ENCODE results near the gene ATP6V0B. TPM values are rescaled to one million over a fixed set of nuclear protein-coding genes. Genes with fewer than 3 reads are reported as not detected.

ATP6V0B gene
- total RNA-seq, 2 experiments from 2014 or later: 84.8 to 85.1 TPM

- peak overlapping the region; percentile 87 for H3K27ac Mint-ChIP-seq
- peaks cover 44% of the 10 kb centered on the region for H3K4me1 Mint-ChIP-seq (ENCODE audit: low read depth)
- CTCF ChIA-PET: interaction anchor here (0.7 to 5.8 kb wide), 8 partner anchors 13 to 184 kb away, joined by 3 to 122 read pairs (median 8); partner anchors contain the start of genes ARTN and DPH2
- intact Hi-C loops (cut with micrococcal nuclease): loop anchor here (5.0 kb wide), 1 partner anchor 420 kb away; no protein-coding TSS in a partner anchor
- no peaks in the 10 kb centered on the region for H3K27me3 Mint-ChIP-seq
- peaks cover 6% of the 10 kb centered on the region for H3K36me3 Mint-ChIP-seq
- peak overlapping the region; percentile 88 for H3K4me3 Mint-ChIP-seq
- POLR2A ChIA-PET: interaction anchor here (0.6 to 2.3 kb wide), 5 partner anchors 12 to 1101 kb away, joined by 3 to 11 read pairs (median 3); partner anchors contain the start of genes ATP6V0B and ZNF691
- no peak for DNase-seq
- no peaks in the 10 kb centered on the region for H3K9me3 Mint-ChIP-seq
Measured at GRCh38 chr1:43947061-43947873, 27.5 kb upstream of the ATP6V0B start.

- Mint-ChIP-seq H3K36me3 (peaks cover 6% of the 10 kb centered on the region), H3K4me3 (peak overlapping the region; percentile 88), H3K27me3 (no peaks in the 10 kb centered on the region), H3K27ac (no peak overlapping the region), H3K4me1 (ENCODE audit: low read depth) (peaks cover 44% of the 10 kb centered on the region), H3K9me3 (no peaks in the 10 kb centered on the region)
- ChIA-PET POLR2A (interaction anchor here (0.9 to 2.3 kb wide), 4 partner anchors 12 to 1102 kb away, joined by 3 to 11 read pairs (median 5); partner anchors contain the start of genes ATP6V0B and ZNF691), CTCF (interaction anchor here (3.2 to 5.8 kb wide), 2 partner anchors 14 to 184 kb away, joined by 18 to 122 read pairs; partner anchors contain the start of gene ARTN)
- DNase-seq: no peak
- intact Hi-C loops (cut with micrococcal nuclease): loop anchor here (5.0 kb wide), 1 partner anchor 421 kb away; no protein-coding TSS in a partner anchor
Measured at GRCh38 chr1:43947874-43948437, 26.8 kb upstream of the ATP6V0B start.

DNA sequence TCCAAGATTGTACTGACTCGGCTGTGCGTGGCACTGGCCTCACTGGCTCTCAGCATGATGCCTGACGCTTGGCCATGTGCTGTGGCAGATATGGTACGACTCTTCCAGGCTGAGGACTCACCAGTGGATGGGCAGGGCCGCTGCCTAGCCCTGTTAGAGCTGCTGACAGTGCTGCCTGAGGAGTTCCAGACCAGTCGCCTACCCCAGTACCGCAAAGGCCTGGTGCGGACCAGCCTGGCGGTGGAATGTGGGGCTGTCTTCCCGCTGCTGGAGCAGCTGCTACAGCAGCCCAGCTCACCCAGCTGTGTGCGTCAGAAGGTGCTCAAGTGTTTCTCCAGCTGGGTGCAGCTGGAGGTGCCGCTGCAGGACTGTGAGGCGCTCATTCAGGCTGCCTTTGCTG, 25.1 kb upstream of the ATP6V0B start:
- ChIA-PET CTCF (interaction anchor here (2.9 to 3.2 kb wide), 2 partner anchors 14 to 186 kb away, joined by 18 to 29 read pairs; partner anchors contain the start of gene ARTN), POLR2A (interaction anchor here (2.1 kb wide), 1 partner anchor 9 kb away, joined by 5 read pairs; no protein-coding TSS in a partner anchor)
- H3K27me3 Mint-ChIP-seq: no peaks in the 10 kb centered on the region
- intact Hi-C loops (cut with micrococcal nuclease): loop anchor here (5.0 kb wide), 1 partner anchor 422 kb away; no protein-coding TSS in a partner anchor
- H3K9me3 Mint-ChIP-seq: no peaks in the 10 kb centered on the region
- no peak for DNase-seq
- H3K4me3 Mint-ChIP-seq: no peak overlapping the region
- H3K36me3 Mint-ChIP-seq: peaks cover 6% of the 10 kb centered on the region
- H3K4me1 Mint-ChIP-seq (ENCODE audit: low read depth): peaks cover 39% of the 10 kb centered on the region
- no peak overlapping the region for H3K27ac Mint-ChIP-seq

- Mint-ChIP-seq H3K4me3 (no peak overlapping the region), H3K36me3 (peaks cover 4% of the 10 kb centered on the region), H3K9me3 (no peaks in the 10 kb centered on the region), H3K27me3 (no peaks in the 10 kb centered on the region), H3K27ac (no peak overlapping the region), H3K4me1 (ENCODE audit: low read depth) (peaks cover 27% of the 10 kb centered on the region)
- no peak for DNase-seq
- ChIA-PET CTCF (interaction anchor here (1.0 to 3.2 kb wide), 4 partner anchors 16 to 188 kb away, joined by 3 to 29 read pairs (median 15); partner anchors contain the start of gene ARTN), POLR2A (interaction anchor here (2.1 kb wide), 1 partner anchor 8 kb away, joined by 5 read pairs; no protein-coding TSS in a partner anchor)
- intact Hi-C loops (cut with micrococcal nuclease): no loop called here
Measured at GRCh38 chr1:43951021-43951985, 23.5 kb upstream of the ATP6V0B start.

- intact Hi-C loops (cut with micrococcal nuclease): no loop called here
- CTCF ChIA-PET: interaction anchor here (2.4 kb wide), 1 partner anchor 18 kb away, joined by 12 read pairs; no protein-coding TSS in a partner anchor
- H3K27ac Mint-ChIP-seq: no peak overlapping the region
- peaks cover 20% of the 10 kb centered on the region for H3K4me1 Mint-ChIP-seq (ENCODE audit: low read depth)
- peaks cover 3% of the 10 kb centered on the region for H3K36me3 Mint-ChIP-seq
- no peaks in the 10 kb centered on the region for H3K9me3 Mint-ChIP-seq
- H3K4me3 Mint-ChIP-seq: no peak overlapping the region
- POLR2A ChIA-PET: no interaction called here
- DNase-seq: no peak
- H3K27me3 Mint-ChIP-seq: no peaks in the 10 kb centered on the region
Measured at GRCh38 chr1:43952731-43953346, 21.9 kb upstream of the ATP6V0B start.

- Mint-ChIP-seq H3K36me3 (peaks cover 3% of the 10 kb centered on the region), H3K9me3 (no peaks in the 10 kb centered on the region), H3K27ac (no peak overlapping the region), H3K4me1 (ENCODE audit: low read depth) (peaks cover 15% of the 10 kb centered on the region), H3K27me3 (no peaks in the 10 kb centered on the region), H3K4me3 (no peak overlapping the region)
- ChIA-PET CTCF (interaction anchor here (2.4 kb wide), 1 partner anchor 18 kb away, joined by 12 read pairs; no protein-coding TSS in a partner anchor), POLR2A (no interaction called here)
- intact Hi-C loops (cut with micrococcal nuclease): no loop called here
- DNase-seq: no peak
Measured at GRCh38 chr1:43953361-43953760, 21.4 kb upstream of the ATP6V0B start.

DNA sequence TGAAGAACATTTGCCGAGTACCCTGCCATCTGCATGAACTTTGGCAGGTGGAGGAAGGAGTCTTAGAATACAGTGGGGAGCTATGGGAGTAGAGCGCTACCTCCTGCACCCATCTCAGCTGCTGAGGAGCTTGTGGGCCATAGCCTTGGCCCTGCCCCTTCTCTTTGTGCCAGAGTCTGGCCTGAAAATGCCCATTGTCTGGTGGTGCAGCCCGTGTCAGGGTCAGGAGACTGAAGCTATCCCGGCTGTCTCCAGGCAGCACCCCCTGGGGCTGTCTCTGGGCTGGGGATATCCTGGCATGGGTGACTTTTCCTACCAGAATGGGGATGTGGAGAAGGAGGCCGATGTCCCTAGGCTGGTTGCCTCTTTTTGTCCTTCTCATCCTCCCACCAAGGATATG, 20.7 kb upstream of the ATP6V0B start:
- no peak overlapping the region for H3K4me3 Mint-ChIP-seq
- intact Hi-C loops (cut with micrococcal nuclease): no loop called here
- H3K9me3 Mint-ChIP-seq: no peaks in the 10 kb centered on the region
- H3K27me3 Mint-ChIP-seq: no peaks in the 10 kb centered on the region
- H3K36me3 Mint-ChIP-seq: peaks cover 3% of the 10 kb centered on the region
- POLR2A ChIA-PET: no interaction called here
- peaks cover 9% of the 10 kb centered on the region for H3K4me1 Mint-ChIP-seq (ENCODE audit: low read depth)
- no peak overlapping the region for H3K27ac Mint-ChIP-seq
- CTCF ChIA-PET: no interaction called here
- no peak for DNase-seq

DNA sequence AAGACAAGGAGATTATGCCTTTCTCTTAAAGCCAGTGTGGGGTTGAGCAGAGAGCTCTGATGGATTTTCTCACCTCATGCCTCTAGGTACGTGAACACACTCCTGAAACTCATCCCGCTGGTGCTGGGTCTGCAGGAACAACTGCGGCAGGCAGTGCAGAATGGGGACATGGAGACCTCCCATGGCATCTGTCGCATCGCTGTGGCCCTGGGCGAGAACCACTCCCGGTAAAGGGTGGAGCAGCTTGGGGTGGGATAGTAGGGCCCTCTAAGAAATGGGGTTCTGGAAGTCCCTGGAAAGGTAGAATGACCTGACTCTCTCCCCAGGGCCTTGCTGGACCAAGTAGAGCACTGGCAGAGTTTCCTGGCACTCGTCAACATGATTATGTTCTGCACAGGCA, 18.5 kb upstream of the ATP6V0B start:
- H3K9me3 Mint-ChIP-seq: no peaks in the 10 kb centered on the region
- CTCF ChIA-PET: interaction anchor here (2.7 kb wide), 1 partner anchor 22 kb away, joined by 14 read pairs; the partner anchor contains the start of gene ARTN
- intact Hi-C loops (cut with micrococcal nuclease): no loop called here
- no peak overlapping the region for H3K4me3 Mint-ChIP-seq
- H3K27ac Mint-ChIP-seq: no peak overlapping the region
- H3K27me3 Mint-ChIP-seq: no peaks in the 10 kb centered on the region
- POLR2A ChIA-PET: no interaction called here
- DNase-seq: no peak
- peaks cover 2% of the 10 kb centered on the region for H3K4me1 Mint-ChIP-seq (ENCODE audit: low read depth)
- H3K36me3 Mint-ChIP-seq: peaks cover 2% of the 10 kb centered on the region

GRCh38 chr1:43957407-43958040, 17.2 kb upstream of the ATP6V0B start:
- no peak for DNase-seq
- Mint-ChIP-seq H3K4me3 (no peak overlapping the region), H3K27ac (no peak overlapping the region), H3K9me3 (no peaks in the 10 kb centered on the region), H3K27me3 (no peaks in the 10 kb centered on the region), H3K36me3 (peaks cover 6% of the 10 kb centered on the region), H3K4me1 (ENCODE audit: low read depth) (no peaks in the 10 kb centered on the region)
- ChIA-PET CTCF (interaction anchor here (1.9 to 2.7 kb wide), 2 partner anchors 23 kb away, joined by 9 to 14 read pairs; partner anchors contain the start of gene ARTN), POLR2A (no interaction called here)
- intact Hi-C loops (cut with micrococcal nuclease): no loop called here

DNA sequence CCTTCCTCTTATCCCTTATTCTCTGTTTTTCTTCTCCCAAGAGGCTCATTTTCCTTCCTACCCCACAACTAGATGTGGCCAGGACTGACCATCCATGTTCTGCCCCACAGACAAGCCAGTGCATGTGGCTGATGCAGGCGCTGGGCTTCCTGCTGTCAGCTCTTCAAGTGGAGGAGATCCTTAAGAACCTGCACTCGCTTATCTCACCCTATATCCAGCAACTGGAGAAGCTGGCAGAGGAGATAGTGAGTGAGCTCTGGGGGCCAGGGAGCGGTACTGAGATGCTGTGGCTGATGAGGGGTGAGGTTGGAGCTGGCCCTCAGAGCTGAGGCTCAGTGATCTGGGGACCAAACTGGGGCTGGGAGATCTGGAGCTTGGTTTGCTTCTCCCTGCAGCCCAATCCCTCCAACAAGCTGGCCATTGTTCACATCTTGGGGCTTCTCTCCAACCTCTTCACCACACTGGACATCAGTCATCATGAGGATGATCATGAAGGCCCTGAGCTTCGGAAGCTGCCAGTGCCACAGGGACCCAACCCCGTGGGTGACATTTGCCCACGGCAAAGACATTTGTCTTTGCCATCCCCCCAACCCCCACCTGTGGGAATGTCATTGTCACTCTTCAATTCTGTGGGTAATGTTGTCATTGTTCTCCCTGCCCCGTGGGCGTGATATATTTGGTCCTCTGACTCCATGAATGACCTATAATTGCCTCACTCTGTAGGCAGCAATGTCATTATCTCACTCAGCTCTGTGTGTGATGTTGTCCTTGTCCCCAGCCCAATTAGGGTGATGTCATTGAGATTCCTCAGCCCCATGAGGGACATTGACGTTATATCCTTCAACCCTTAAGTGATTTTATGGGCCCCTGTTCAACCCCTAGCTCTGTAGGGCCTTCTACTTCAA, 16.2 kb upstream of the ATP6V0B start:
- H3K36me3 Mint-ChIP-seq: peaks cover 6% of the 10 kb centered on the region
- no peaks in the 10 kb centered on the region for H3K4me1 Mint-ChIP-seq (ENCODE audit: low read depth)
- no peaks in the 10 kb centered on the region for H3K9me3 Mint-ChIP-seq
- no peaks in the 10 kb centered on the region for H3K27me3 Mint-ChIP-seq
- DNase-seq: no peak
- intact Hi-C loops (cut with micrococcal nuclease): no loop called here
- H3K27ac Mint-ChIP-seq: no peak overlapping the region
- CTCF ChIA-PET: interaction anchor here (1.9 kb wide), 1 partner anchor 24 kb away, joined by 9 read pairs; no protein-coding TSS in a partner anchor
- H3K4me3 Mint-ChIP-seq: no peak overlapping the region
- POLR2A ChIA-PET: interaction anchor here (1.8 kb wide), 1 partner anchor 8 kb away, joined by 5 read pairs; no protein-coding TSS in a partner anchor
